GM21528 (cell line): ENCODE results near the gene TXNRD1.
"Not testable (repeated sequence)": the region's sequence is repeated elsewhere in the genome, so short reads cannot be mapped to it uniquely, and the experiment has no call there.

Experiments
- ATAC-seq: cut with Tn5 transposase; IDR thresholded peaks from one replicate; pipeline ENCODE4 v1.9.1; 2021; ENCODE audit warnings: mild to moderate bottlenecking, moderate library complexity; ENCODE audit not compliant: unreplicated experiment, low FRiP score

TXNRD1 gene

DNA sequence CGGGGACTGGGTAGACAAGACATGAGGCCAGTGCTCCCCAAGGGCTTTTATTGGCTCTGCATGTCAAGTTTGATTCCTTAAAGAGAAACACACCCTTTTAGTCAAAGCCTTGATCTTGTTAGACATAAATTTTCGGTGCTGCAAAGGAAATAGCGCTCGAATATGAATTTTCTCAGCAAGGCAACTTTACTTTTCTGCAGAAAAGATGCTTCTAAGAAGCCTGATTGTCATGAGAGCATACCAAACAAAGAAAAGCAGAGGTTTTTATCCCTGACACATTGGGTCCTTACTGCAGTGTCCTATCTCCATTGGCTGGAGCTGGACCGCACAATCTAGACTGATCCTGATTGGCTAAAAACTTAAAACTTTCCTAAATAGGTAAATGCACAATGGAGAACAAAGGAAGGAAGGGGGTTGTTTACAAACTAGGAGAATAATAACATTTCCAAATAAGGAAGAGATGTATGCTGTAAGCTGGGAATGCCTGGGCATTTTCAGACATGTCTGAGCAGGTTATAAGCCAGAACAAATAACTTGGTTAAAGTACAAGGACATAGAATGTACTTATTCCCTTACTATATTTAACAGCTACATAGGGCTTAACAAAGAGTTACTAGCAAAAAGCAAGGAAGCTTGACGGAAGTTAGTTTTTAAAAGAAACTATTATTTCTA is 17.2 kb downstream of the TXNRD1 start:
- ATAC-seq: no peak

GRCh38 chr12:104234926-104235499 is 19.4 kb downstream of the TXNRD1 start:
- ATAC-seq: no peak

DNA sequence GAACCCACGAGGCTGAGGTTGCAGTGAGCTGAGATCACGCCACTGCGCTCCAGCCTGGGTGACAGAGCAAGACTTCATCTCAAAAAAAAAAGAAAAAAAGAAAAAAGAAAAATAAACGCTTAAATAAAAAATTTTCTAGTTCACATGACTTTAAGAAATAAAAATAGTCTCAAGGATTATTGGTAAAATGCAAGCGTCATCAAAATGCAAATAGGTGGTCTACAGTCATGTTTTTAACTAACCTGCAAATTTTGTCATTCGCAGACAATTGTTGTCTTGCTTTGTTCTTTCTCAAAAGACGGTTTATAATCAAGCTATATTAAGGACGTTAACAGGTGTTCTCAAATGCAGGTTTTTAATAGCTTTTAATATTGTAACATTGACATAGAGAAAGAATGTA is 22.4 kb downstream of the TXNRD1 start:
- ATAC-seq: no peak

DNA sequence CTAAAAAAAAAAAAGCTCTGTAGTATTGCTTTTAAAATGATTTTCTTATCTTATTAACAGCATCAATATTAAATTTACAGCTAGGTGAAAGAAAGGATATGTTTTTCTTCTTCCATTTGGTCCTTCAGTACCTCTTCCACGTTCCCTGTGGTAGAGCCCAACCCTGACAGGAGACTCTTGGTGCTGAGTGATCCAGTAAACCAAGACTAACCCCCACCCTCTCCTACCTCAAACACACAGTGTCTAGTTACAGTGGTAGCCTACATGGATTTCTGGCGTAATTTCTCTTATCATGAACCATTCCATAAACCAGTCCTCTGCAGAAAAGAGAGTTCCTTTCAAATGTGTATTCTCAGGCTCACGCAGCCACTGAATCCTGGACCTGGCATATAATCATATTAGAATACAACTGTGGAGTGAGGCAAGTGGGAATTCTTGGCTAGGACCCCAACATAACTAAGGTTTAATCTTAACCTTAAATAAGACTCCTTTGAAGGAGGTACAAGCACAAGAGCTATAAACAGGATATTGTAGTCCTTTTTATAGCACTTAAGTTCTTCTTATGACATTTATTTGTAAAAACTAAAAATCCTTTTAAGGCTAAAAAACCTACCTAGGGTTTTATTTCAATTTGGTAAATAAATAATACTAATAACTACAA is 27.1 kb downstream of the TXNRD1 start:
- ATAC-seq: no peak

GRCh38 chr12:104243551-104243950 is 28.0 kb downstream of the TXNRD1 start:
- ATAC-seq: no peak

DNA sequence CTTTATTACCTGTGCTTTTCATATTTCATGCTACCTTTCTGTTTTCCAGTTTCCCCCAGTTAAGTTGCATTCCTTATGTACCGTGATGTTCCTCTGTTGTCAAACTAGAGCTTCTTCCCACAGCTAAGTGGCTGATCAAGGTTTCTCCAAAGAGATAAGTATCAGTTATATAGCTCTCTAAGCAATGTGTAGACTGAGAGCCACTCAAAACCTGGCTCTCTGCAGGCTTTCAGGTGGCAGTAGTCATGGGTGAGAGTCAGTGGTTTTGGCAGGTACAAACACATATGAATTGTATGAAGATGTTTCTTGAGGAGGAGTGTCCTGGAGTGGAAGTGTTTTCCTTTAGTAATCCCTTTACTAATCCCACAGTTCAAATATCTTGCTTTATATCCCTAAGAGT is 28.4 kb downstream of the TXNRD1 start:
- no peak for ATAC-seq

GRCh38 chr12:104247698-104248097 is 32.1 kb downstream of the TXNRD1 start:
- no peak for ATAC-seq

DNA sequence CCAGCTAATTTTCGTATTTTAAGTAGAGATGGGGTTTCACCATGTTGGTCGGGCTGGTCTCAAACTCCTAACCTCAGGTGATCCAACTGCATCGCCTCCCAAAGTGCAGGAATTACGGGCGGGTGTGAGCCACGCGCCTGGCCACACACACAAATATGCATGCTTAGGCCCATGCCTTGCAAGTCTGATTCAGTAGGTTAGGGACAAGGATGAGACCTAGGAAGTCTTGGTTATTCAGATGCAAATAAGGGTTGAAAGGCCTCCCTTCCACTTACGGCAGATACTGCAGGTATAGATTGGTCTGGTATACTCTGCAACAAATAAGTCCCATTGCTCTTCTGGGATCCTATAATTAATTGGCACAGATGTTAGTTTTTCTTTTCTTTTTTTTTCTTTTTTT is 32.9 kb downstream of the TXNRD1 start:
- no peak for ATAC-seq

DNA sequence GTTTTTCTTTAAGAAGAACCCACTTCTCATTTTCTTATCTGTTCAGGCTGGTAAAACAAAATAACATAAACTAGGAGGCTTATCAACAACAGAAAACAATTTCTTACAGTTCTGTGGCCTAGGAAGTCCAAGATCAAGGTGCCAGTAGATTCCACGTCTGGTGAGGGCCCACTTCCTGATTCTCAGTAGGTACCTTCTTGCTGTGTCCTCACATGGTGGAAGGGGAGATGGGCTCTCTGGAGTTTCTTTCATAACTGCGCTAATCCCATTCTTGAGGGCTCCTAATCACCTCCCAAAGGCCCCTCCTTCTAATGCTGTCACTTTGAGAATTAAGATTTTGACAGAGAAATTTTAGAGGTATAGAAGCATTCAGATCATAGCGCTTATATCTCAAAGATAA is 33.4 kb downstream of the TXNRD1 start:
- ATAC-seq: no peak

GRCh38 chr12:104249898-104250297 is 34.3 kb downstream of the TXNRD1 start:
- no peak for ATAC-seq

- ATAC-seq: no peak
These were observed 35.0 kb downstream of the TXNRD1 start for GRCh38 chr12:104250366-104251125.

DNA sequence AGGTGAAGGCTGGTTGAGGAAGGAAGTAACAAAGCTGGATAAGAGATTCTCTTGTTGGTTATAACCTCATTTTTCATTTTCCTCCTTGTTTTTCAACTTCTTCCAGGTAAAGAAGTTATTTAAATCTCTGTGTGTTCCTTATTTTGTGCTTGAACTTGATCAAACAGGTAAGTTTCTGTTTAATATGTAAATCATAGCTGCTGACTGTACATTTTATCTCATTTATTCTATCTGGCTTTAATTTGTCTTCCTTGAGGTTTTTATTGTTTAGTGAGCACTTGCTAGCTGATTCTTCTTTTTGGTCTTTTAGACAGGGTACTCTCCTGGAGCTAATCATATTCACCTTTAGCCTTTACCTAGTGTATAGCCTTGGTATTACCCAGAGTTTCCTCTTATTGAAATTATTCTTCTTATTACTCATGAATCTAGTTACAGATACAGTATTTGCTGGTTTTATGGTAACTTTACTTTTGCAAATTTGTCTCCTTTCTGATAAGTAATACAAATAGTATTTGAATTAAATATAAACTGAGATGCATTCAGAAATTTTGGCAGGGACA is 42.4 kb downstream of the TXNRD1 start:
- no peak for ATAC-seq

DNA sequence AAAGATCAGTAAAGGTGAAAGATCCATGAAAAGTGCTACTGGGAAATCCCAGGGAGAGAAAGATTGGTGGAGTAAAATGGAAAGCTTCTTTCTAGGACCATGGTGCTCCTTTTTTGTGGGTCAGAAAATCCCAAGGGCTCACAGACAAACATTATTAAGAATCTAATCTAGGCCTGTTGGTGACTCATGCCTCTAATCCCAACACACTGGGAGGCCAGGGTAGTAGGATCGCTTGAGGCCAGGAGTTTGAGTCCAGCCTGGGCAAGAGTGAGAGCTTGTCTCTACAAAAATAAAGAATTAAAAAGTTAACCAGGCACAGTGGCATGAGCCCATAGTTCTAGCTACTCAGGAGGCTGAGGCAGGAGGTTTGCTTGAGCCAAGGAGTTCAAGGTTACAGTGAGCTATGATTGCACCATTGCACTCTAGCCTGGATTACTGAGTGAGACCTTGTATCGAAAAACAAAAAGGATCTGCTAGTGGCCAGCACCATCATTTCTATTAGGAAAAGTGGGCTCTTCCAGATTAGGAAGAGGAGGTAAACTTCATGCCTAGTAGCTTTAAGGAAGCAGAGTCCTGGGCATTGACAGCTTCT is 43.0 kb downstream of the TXNRD1 start:
- no peak for ATAC-seq

DNA sequence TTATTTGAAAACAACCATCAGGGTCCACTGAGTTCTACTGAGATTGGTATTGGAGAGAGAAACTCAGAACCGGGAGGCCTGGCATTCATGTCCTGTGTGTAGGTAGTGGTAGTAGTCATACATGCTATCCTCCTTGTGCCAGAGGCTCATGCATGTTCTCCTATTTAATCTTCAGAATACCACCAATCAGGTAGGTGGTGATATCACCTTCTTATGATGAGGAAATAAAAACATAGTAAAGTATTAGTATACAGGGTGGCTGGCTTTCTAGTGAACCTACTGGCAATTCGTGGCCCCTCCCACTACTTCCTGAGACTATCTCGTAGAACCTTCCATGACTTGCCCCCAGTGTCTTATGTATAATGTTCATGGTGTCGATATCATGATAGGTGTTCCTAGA is 47.4 kb downstream of the TXNRD1 start:
- ATAC-seq: no peak

DNA sequence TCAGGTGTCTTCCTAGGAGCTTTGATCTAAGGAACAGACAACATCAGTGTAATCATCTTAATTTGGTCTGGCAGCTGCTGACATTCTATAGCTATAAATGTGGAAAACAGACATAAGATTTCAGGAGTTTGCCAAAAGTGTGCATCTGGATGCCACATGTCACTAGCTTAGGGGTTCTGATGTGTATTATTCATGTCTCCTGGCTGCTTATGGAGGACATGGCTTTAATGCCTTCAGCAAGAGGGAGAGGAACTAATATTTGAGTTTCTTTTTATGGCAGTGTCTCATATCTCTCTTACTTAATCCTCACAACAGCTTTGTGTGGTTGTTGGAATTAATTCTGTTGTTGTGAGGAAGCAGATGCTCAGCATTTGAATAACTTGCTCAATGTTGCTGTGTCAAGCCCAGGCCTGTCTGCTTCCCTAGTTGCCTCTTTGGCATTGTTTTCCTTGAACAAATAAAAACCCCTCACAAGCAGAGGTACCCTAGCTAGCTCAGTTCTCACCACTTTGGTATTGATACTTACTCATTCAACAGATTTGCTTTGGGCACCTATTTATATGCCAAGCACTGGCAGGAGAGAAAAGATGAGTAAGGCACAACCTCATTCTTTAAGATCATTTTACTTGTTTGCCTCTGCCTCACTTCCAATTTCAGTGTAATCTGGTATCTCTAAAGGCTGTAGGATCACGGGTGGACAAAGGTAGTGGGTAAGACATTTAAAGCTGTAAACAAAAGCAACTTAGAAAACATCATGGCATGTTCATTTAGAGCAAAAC is 48.2 kb downstream of the TXNRD1 start:
- no peak for ATAC-seq

- ATAC-seq: not testable (repeated sequence)
These were observed 49.9 kb downstream of the TXNRD1 start for GRCh38 chr12:104265436-104265835.

DNA sequence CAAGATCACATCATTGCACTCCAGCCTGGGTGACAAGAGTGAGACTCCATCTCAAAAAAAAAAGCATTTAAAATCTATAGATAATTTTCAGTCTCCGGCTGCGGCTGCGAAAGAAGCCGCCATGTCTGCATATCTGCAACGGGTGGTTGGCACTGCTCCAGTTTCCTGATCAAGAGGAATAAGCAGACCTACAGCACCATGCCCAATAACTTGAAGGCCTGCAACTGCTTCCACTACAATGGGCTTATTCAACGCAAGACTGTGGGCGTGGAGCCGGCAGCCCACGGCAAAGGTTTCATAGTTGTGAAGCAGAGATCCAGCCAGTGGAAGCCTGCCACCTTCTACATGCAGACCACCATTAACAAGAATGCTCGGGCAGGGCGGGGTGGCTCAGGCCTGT is 57.4 kb downstream of the TXNRD1 start:
- no peak for ATAC-seq

GRCh38 chr12:104273503-104273902 is 57.9 kb downstream of the TXNRD1 start:
- ATAC-seq: no peak

DNA sequence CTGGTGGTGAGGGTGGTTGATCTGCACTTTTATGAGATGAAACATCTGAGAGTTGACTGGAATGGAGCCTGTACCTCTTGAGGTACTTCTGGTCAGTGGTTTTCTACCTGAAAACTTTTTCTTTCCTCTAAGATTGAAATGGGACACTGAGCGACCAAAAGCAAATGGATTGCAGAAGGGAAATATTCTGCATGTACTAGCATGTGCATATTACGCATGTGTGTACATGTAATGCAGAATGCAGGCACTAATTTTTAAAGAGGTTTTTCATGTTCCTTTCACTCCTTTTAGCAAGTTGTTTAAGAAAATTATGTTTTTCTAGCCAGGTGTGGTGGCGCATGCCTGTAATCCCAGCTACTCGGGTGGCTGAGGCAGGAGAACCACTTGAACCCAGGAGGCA is 59.2 kb downstream of the TXNRD1 start:
- ATAC-seq: no peak

DNA sequence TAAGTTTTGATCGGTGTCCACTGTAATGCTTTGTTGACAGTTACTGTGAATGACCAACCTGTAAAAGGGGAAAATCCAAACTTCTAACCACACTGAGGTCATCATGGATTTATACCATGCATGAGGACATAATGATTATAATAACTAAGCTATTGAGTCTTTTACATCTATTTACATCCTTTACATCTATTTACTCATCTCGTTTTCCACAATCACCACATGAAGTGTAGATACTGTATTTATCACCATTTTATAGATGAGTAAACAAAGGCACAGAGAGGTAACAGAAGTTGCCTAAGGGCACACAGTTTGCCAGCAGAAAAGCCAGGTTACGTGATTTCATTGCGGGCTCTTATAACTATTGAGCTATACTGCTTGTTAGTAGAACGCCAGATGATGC is 60.1 kb downstream of the TXNRD1 start:
- ATAC-seq: no peak
